CD4-positive, alpha-beta T cell (primary cell): ENCODE measurements around the gene MYO1A. TPM values are rescaled to one million over a fixed set of nuclear protein-coding genes. Genes with fewer than 3 reads are reported as not detected.

Source experiments
- ATAC-seq: fragments of 200-7000 bp; cut with Tn5 transposase; one replicate; pipeline ENCODE4 v1.10.0; 2022; ENCODE audit warnings: mild to moderate bottlenecking; ENCODE audit not compliant: poor library complexity
- CTCF ChIA-PET: fragments of 350-600 bp; sonication (Branson Sonifier 250); formaldehyde crosslinking; loops from one replicate; lab custom pipeline; 2021; ENCODE audit warnings: antibody characterized with exemption, inconsistent platforms; lab: Charles Lee
- POLR2A ChIA-PET: fragments of 350-600 bp; sonication (Branson Sonifier 250); formaldehyde crosslinking; loops from one replicate; lab custom pipeline; 2021; ENCODE audit warnings: antibody characterized with exemption, inconsistent platforms; lab: Charles Lee
- DNase-seq, 14 experiments: peaks; one replicate each; pipeline ENCODE4 v3.0.0-alpha.2; 2013 to 2020; ENCODE audit warnings: mixed read lengths in 2 of 14
- H3K27ac ChIP-seq, 2 donors: one replicate each; pipeline versions ENCODE4 v1.5.1 to v1.7.0; 2013; ENCODE audit warnings: low read length in 2 of 2, low read depth in 1 of 2, mild to moderate bottlenecking in 1 of 2
- H3K27me3 ChIP-seq, 2 experiments: 1 replicate in 1 of 2; 2 replicates in 1 of 2; pipeline versions ENCODE4 v1.6.1 to v1.7.0; 2013; ENCODE audit warnings: low read length in 2 of 2, control low read depth in 1 of 2, mild to moderate bottlenecking in 1 of 2, moderate library complexity in 1 of 2; ENCODE audit not compliant: insufficient read depth in 2 of 2, control insufficient read depth in 1 of 2
- H3K36me3 ChIP-seq: one replicate; pipeline ENCODE4 v1.6.1; 2013; ENCODE audit warnings: low read length, control low read depth; ENCODE audit not compliant: insufficient read depth
- H3K4me1 ChIP-seq: one replicate; pipeline ENCODE4 v1.6.1; 2013; ENCODE audit warnings: low read length, control low read depth; ENCODE audit not compliant: insufficient read depth
- H3K4me3 ChIP-seq: one replicate; pipeline ENCODE4 v1.5.1; 2013; ENCODE audit warnings: mild to moderate bottlenecking, low read length, moderate library complexity
- H3K9me3 ChIP-seq, 2 experiments: 1 replicate in 1 of 2; 2 replicates in 1 of 2; pipeline versions ENCODE4 v1.6.1 to v1.7.0; 2013; ENCODE audit warnings: low read length in 2 of 2, mild to moderate bottlenecking in 2 of 2, control low read depth in 1 of 2, moderate library complexity in 1 of 2; ENCODE audit not compliant: control insufficient read depth in 1 of 2, insufficient read depth in 1 of 2
- H3K27ac Mint-ChIP-seq: one replicate; pipeline ENCODE4 v1.8.0; 2020; ENCODE audit warnings: mixed read lengths
- H3K27me3 Mint-ChIP-seq: one replicate; pipeline ENCODE4 v1.8.0; 2021; ENCODE audit warnings: mixed read lengths
- H3K36me3 Mint-ChIP-seq: one replicate; pipeline ENCODE4 v1.8.0; 2021; ENCODE audit warnings: low read depth, mixed read lengths
- H3K4me1 Mint-ChIP-seq: one replicate; pipeline ENCODE4 v1.8.0; 2021; ENCODE audit warnings: low read depth, mixed read lengths
- H3K4me3 Mint-ChIP-seq: one replicate; pipeline ENCODE4 v1.8.0; 2020; ENCODE audit warnings: mild to moderate bottlenecking, mixed read lengths
- H3K9me3 Mint-ChIP-seq: one replicate; pipeline ENCODE4 v1.8.0; 2020; ENCODE audit warnings: mixed read lengths
- intact Hi-C, 2 experiments: fragments of 100-400 bp; cut with DNase I in 1 of 2; cut with micrococcal nuclease in 1 of 2; formaldehyde crosslinking; loops; one replicate each; pipeline versions ENCODE4 v1.15.1 to v1.9.0; 2023 to 2025; cut with DNase I, micrococcal nuclease
- polyA plus RNA-seq, 2 donors: library from polyadenylated mRNA; unstranded; fragments of 120-200 nt; gene quantifications; one replicate each; pipeline ENCODE4 v1.2.1, GENCODE V29; 2013
- total RNA-seq, 174 experiments: library from RNA in 2 of 174; stranded (reverse) in 2 of 174; gene quantifications; one replicate each; pipeline ENCODE4 v1.2.3 and lab custom pipeline; 2021 to 2026
- TF ChIP-seq, protein P1 (sequence below): fragments of 200-600 bp; IDR thresholded peaks from one replicate; pipeline ENCODE4 v1.8.0; 2022; ENCODE audit warnings: antibody characterized with exemption, mild to moderate bottlenecking

The MYO1A gene
- total RNA-seq, result 1 to 10 TPM; 1.0 to 1.1 TPM
- polyA plus RNA-seq (2013, experiment 1 of 2), result 0.54 TPM
- polyA plus RNA-seq (2013, experiment 2 of 2), result 0.50 TPM
- 0.22 to 3.5 (median 1.1) reads per million in 172 experiments for total RNA-seq (lab: John Stamatoyannopoulos, UW)

- Histone ChIP-seq H3K36me3 (no peaks in the 10 kb centered on the region), H3K27ac (no peak within 1 kb of the TSS), H3K4me1 (peaks cover 20% of the 10 kb centered on the region), H3K4me3 (no peak within 1 kb of the TSS), H3K9me3 (no peaks in the 10 kb centered on the region), H3K27me3 (no peaks in the 10 kb centered on the region)
- Mint-ChIP-seq H3K4me1 (peaks cover 33% of the 10 kb centered on the region), H3K27me3 (no peaks in the 10 kb centered on the region), H3K9me3 (no peaks in the 10 kb centered on the region), H3K27ac (no peak within 1 kb of the TSS), H3K4me3 (no peak within 1 kb of the TSS), H3K36me3 (no peaks in the 10 kb centered on the region)
- no peak for ATAC-seq
- ChIA-PET CTCF (interaction anchor here (1.9 kb wide), 1 partner anchor 62 kb away, joined by 5 read pairs; the partner anchor contains the start of gene STAT6), POLR2A (no interaction called here)
- DNase-seq, result no peak
- TF ChIP-seq, protein P1, sequence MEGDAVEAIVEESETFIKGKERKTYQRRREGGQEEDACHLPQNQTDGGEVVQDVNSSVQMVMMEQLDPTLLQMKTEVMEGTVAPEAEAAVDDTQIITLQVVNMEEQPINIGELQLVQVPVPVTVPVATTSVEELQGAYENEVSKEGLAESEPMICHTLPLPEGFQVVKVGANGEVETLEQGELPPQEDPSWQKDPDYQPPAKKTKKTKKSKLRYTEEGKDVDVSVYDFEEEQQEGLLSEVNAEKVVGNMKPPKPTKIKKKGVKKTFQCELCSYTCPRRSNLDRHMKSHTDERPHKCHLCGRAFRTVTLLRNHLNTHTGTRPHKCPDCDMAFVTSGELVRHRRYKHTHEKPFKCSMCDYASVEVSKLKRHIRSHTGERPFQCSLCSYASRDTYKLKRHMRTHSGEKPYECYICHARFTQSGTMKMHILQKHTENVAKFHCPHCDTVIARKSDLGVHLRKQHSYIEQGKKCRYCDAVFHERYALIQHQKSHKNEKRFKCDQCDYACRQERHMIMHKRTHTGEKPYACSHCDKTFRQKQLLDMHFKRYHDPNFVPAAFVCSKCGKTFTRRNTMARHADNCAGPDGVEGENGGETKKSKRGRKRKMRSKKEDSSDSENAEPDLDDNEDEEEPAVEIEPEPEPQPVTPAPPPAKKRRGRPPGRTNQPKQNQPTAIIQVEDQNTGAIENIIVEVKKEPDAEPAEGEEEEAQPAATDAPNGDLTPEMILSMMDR, result no peak
- intact Hi-C loops, result no loop called here
These were observed at the start of gene MYO1A for GRCh38 chr12:57049890-57050289. MYO1A (minus strand) TSS chr12:57050129; CDS start chr12:57048323, 1,806 bp downstream.

- CTCF ChIA-PET, result interaction anchor here (2.0 kb wide), 1 partner anchor 13 kb away, joined by 8 read pairs; no protein-coding TSS in a partner anchor
- POLR2A ChIA-PET, result interaction anchor here (0.6 to 14.4 kb wide), 6 partner anchors 8 to 374 kb away, joined by 3 to 344 read pairs (median 4); partner anchors contain the start of genes NAB2, NACA, NEMP1 and STAT6
- Histone ChIP-seq H3K27ac (no peak overlapping the region), H3K27me3 (no peaks in the 10 kb centered on the region), H3K4me3 (no peak overlapping the region), H3K9me3 (no peaks in the 10 kb centered on the region), H3K4me1 (peaks cover 21% of the 10 kb centered on the region), H3K36me3 (peaks cover 78% of the 10 kb centered on the region)
- H3K9me3 Mint-ChIP-seq, result no peaks in the 10 kb centered on the region
- intact Hi-C loops, result no loop called here
- H3K27ac Mint-ChIP-seq, result peak overlapping the region; percentile 71
- DNase-seq (no peak), ATAC-seq (no peak)
- no peaks in the 10 kb centered on the region for H3K27me3 Mint-ChIP-seq
- TF ChIP-seq, protein P1, result no peak
- H3K4me1 Mint-ChIP-seq, result peaks cover 40% of the 10 kb centered on the region
- no peak overlapping the region for H3K4me3 Mint-ChIP-seq
- H3K36me3 Mint-ChIP-seq, result peaks cover 86% of the 10 kb centered on the region
These were observed 49.3 kb upstream of the MYO1A start for GRCh38 chr12:57099047-57099714.

DNA sequence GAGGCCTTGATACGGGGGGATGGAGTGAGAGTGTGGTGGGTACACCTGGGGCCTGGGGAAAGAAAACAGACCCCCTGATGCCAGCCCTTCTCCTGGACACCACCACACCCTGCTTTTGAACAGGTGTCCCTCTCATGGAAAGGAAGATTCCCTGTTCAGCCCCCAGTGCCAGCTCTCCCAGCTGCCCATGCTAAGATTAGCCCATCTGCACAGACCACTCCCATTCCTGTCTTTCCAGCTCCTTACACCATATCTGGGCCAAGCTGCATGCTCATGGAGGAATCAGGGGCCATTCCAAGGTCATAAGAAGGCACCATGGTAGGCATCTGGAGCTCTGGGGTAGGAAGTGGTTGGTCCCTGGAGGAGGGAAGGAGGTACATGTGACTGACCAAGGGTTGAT lies 48.6 kb upstream of the MYO1A start:
- Histone ChIP-seq H3K4me1 (peaks cover 25% of the 10 kb centered on the region), H3K27me3 (no peaks in the 10 kb centered on the region), H3K36me3 (peaks cover 73% of the 10 kb centered on the region), H3K27ac (peak overlapping the region in 1 of 2 donors; percentile 14), H3K9me3 (no peaks in the 10 kb centered on the region), H3K4me3 (no peak overlapping the region)
- no peaks in the 10 kb centered on the region for H3K9me3 Mint-ChIP-seq
- H3K27me3 Mint-ChIP-seq, result no peaks in the 10 kb centered on the region
- CTCF ChIA-PET, result interaction anchor here (1.1 to 2.0 kb wide), 2 partner anchors 14 to 29 kb away, joined by 3 to 8 read pairs; no protein-coding TSS in a partner anchor
- POLR2A ChIA-PET, result interaction anchor here (0.6 to 14.4 kb wide), 8 partner anchors 9 to 701 kb away, joined by 3 to 344 read pairs (median 4); partner anchors contain the start of genes NAB2, NACA, NEMP1 and STAT6
- peaks cover 40% of the 10 kb centered on the region for H3K4me1 Mint-ChIP-seq
- no peak for DNase-seq
- H3K4me3 Mint-ChIP-seq, result no peak overlapping the region
- intact Hi-C loops, result no loop called here
- H3K36me3 Mint-ChIP-seq, result peaks cover 84% of the 10 kb centered on the region
- TF ChIP-seq, protein P1, result no peak
- peak overlapping the region; percentile 44 for H3K27ac Mint-ChIP-seq
- ATAC-seq, result no peak
